ENCODE results near the gene MSL1. TPM values are rescaled to one million over a fixed set of nuclear protein-coding genes. Genes with fewer than 3 reads are reported as not detected.

MSL1 gene
- total and polyA plus RNA-seq, 7 donors = 48.6 to 84.7 (median 67.8) TPM

- TF ChIP-seq, protein P1, sequence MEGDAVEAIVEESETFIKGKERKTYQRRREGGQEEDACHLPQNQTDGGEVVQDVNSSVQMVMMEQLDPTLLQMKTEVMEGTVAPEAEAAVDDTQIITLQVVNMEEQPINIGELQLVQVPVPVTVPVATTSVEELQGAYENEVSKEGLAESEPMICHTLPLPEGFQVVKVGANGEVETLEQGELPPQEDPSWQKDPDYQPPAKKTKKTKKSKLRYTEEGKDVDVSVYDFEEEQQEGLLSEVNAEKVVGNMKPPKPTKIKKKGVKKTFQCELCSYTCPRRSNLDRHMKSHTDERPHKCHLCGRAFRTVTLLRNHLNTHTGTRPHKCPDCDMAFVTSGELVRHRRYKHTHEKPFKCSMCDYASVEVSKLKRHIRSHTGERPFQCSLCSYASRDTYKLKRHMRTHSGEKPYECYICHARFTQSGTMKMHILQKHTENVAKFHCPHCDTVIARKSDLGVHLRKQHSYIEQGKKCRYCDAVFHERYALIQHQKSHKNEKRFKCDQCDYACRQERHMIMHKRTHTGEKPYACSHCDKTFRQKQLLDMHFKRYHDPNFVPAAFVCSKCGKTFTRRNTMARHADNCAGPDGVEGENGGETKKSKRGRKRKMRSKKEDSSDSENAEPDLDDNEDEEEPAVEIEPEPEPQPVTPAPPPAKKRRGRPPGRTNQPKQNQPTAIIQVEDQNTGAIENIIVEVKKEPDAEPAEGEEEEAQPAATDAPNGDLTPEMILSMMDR (IDR thresholded peaks at IDR 0.05) = no peak
- DNase-seq = no peak
- Histone ChIP-seq H3K9me3 (no peaks in the 10 kb centered on the region), H3K27ac (peak overlapping the region; percentile 99), H3K27me3 (ENCODE audit: insufficient read depth in 3 of 3, low read length in 2 of 3) (no peaks in the 10 kb centered on the region), H3K4me1 (peaks cover 75% of the 10 kb centered on the region), H3K36me3 (ENCODE audit: insufficient read depth in 1 of 2, low read depth in 1 of 2) (peaks cover 4 to 63% of the 10 kb centered on the region in 2 donors), H3K4me3 (peak overlapping the region; percentile 98)
- intact Hi-C loops (cut with DNase I) = loop anchor here in 1 of 2 donors (5.0 kb wide), 1 partner anchor 78 kb away; the partner anchor contains the start of gene CSF3
- 37 to 56% (median 41%) methylated on average over 14 of the region's 14 CpGs for WGBS, 3 donors
- no peak for ATAC-seq
Measured at GRCh38 chr17:40094874-40095273, 26.9 kb upstream of the MSL1 start.

DNA sequence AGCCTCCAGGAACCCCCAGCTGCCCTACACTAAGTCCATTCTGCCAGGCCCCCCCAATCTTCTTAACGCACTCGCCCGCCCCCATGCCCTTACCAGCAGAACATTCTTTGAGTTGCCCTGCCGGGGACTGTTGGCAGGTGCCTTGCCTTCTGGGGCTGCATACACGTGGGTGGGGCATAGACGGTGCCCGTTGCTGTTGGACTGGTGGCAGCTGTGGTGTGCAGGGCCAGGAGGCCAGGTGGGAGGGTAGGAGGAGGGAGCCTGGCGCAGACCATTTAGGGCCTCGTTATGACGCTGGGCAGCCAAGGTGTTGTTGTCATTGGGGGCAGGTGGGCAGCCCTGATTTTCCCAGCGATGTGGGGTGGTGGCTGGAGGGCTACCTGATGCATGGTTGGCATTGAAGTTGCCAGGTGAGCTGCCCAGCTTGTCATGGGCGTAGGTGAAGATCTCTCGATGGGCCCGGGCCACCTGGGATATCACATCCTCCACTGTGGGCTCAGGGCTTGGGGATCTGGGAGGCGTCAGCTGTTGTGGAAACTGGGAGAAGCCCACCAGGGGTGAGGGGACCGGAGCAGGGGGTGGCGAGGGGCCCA is 26.3 kb upstream of the MSL1 start:
- peaks cover 74% of the 10 kb centered on the region for H3K4me1 ChIP-seq

GRCh38 chr17:40095944-40096791 is 25.6 kb upstream of the MSL1 start:
- WGBS, 3 donors = 21 to 44% (median 23%) methylated on average over 23 of the region's 23 CpGs
- peak overlapping the region; percentile 99 for H3K27ac ChIP-seq
- H3K27me3 ChIP-seq (ENCODE audit: insufficient read depth in 3 of 3, low read length in 2 of 3) = no peaks in the 10 kb centered on the region
- H3K9me3 ChIP-seq = no peaks in the 10 kb centered on the region
- ATAC-seq (no peak), DNase-seq (peak; percentile 61 to 81)
- H3K4me3 ChIP-seq = peak overlapping the region; percentile 98
- H3K4me1 ChIP-seq = peaks cover 73% of the 10 kb centered on the region
- TF ChIP-seq, protein P1 (IDR thresholded peaks at IDR 0.05) = no peak
- peaks cover 4 to 61% of the 10 kb centered on the region in 2 donors for H3K36me3 ChIP-seq (ENCODE audit: insufficient read depth in 1 of 2, low read depth in 1 of 2)
- intact Hi-C loops (cut with DNase I) = loop anchor here in 1 of 2 donors (5.0 kb wide), 1 partner anchor 79 kb away; the partner anchor contains the start of gene CSF3

More for the DNA sequence above, 26.3 kb upstream of the MSL1 start:
- Histone ChIP-seq H3K4me3 (peak overlapping the region; percentile 98), H3K36me3 (ENCODE audit: insufficient read depth in 1 of 2, low read depth in 1 of 2) (peaks cover 4 to 61% of the 10 kb centered on the region in 2 donors), H3K27ac (peak overlapping the region; percentile 99), H3K9me3 (no peaks in the 10 kb centered on the region), H3K27me3 (ENCODE audit: insufficient read depth in 3 of 3, low read length in 2 of 3) (no peaks in the 10 kb centered on the region)
- WGBS, 3 donors = 25 to 39% (median 30%) methylated on average over 17 of the region's 17 CpGs
- intact Hi-C loops (cut with DNase I) = loop anchor here in 1 of 2 donors (5.0 kb wide), 1 partner anchor 78 kb away; the partner anchor contains the start of gene CSF3
- DNase-seq (peak in 1 of 2 donors; percentile 71), ATAC-seq (no peak)
- TF ChIP-seq, protein P1 (IDR thresholded peaks at IDR 0.05) = no peak

DNA sequence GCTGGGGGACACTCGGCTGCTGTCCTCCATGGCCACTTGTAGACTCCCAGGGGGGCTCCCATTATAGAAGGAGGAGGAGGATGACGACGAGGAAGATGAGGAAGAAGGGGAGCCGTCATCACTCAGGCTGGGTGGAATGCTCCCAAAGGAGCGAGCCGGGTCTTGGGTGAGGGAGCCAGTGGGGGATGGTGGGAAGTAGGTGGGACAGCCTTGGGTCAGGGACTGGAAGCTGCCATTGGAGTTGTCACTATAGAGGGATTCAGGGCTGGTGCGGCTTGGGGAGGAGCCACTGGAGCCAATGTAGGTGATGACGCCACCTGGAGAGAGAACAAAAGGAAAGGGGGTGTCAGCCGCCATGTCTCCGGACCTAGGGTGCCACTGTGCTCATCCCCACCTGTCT is 24.7 kb upstream of the MSL1 start:
- H3K4me1 ChIP-seq = peaks cover 71% of the 10 kb centered on the region
- no peaks in the 10 kb centered on the region for H3K9me3 ChIP-seq
- H3K27me3 ChIP-seq (ENCODE audit: insufficient read depth in 3 of 3, low read length in 2 of 3) = no peaks in the 10 kb centered on the region
- DNase-seq (no peak), ATAC-seq (no peak)
- H3K4me3 ChIP-seq = peak overlapping the region; percentile 98
- peaks cover 4 to 61% of the 10 kb centered on the region in 2 donors for H3K36me3 ChIP-seq (ENCODE audit: insufficient read depth in 1 of 2, low read depth in 1 of 2)
- H3K27ac ChIP-seq = peak overlapping the region; percentile 99
- intact Hi-C loops (cut with DNase I) = loop anchor here in 1 of 2 donors (5.0 kb wide), 1 partner anchor 80 kb away; the partner anchor contains the start of gene CSF3
- TF ChIP-seq, protein P1 (IDR thresholded peaks at IDR 0.05) = no peak
- WGBS, 3 donors = 26 to 41% (median 31%) methylated on average over 10 of the region's 10 CpGs
